Measurements from ENCODE around the gene BATF.

GRCh38 chr14:75476274-75476995, 45.8 kb upstream of the BATF start:
- TF ChIP-seq BCL11A (tag by site-specific recombination; IDR thresholded peaks at IDR 0.05; ENCODE audit: low read depth): no peak
- no peak for TF ChIP-seq YY1 (tag by site-specific recombination; IDR thresholded peaks at IDR 0.05)
- no peak for TF ChIP-seq MYNN (tag by site-specific recombination; IDR thresholded peaks at IDR 0.05; ENCODE audit: borderline replicate concordance)
- TF ChIP-seq CTCF (tag by site-specific recombination; IDR thresholded peaks at IDR 0.05): no peak
- TF ChIP-seq TCF7L2 (IDR thresholded peaks at IDR 0.05; ENCODE audit: borderline replicate concordance, low read depth, low read length): no peak
- TF ChIP-seq ZBTB49 (tag by site-specific recombination; IDR thresholded peaks at IDR 0.05; ENCODE audit: low read depth): no peak
- no peak for TF ChIP-seq ZNF133 (tag by site-specific recombination; IDR thresholded peaks at IDR 0.05)
- TF ChIP-seq ZNF214 (tag by site-specific recombination; IDR thresholded peaks at IDR 0.05; ENCODE audit: borderline replicate concordance): no peak
- TF ChIP-seq ZNF433 (tag by site-specific recombination; IDR thresholded peaks at IDR 0.05; ENCODE audit: low read depth): no peak
- TF ChIP-seq ZNF776 (tag by site-specific recombination; IDR thresholded peaks at IDR 0.05; ENCODE audit: borderline replicate concordance): no peak
- no peak for TF ChIP-seq ZNF629 (tag by site-specific recombination; IDR thresholded peaks at IDR 0.05)
- no peak for TF ChIP-seq SP2 (tag by site-specific recombination; IDR thresholded peaks at IDR 0.05)
- no peak for TF ChIP-seq ZBTB11 (tag by site-specific recombination; conservative IDR thresholded peaks at IDR 0.05; ENCODE audit: low read depth)
- TF ChIP-seq ZBTB21 (tag by site-specific recombination; IDR thresholded peaks at IDR 0.05): no peak
